ENCODE measurements around the gene ZC3H10.

GRCh38 chr12:56107242-56107641 lies 10.8 kb upstream of the ZC3H10 start:
- TF ChIP-seq EZH2 (IDR thresholded peaks at IDR 0.05): no peak
- TF ChIP-seq CTCF (IDR thresholded peaks at IDR 0.05 in 2 of 3, conservative IDR thresholded peaks at IDR 0.05 in 1 of 3; ENCODE audit: borderline replicate concordance in 1 of 3, insufficient read depth in 1 of 3, low read depth in 2 of 3, low read length in 2 of 3): no peak
- no peak for TF ChIP-seq POLR2A (IDR thresholded peaks at IDR 0.05; ENCODE audit: borderline replicate concordance, extremely low read depth, insufficient read depth, insufficient read length)
- TF ChIP-seq YY1 (IDR thresholded peaks at IDR 0.05; ENCODE audit: extremely low read depth, insufficient replicate concordance, low read depth, low read length): no peak
- TF ChIP-seq RAD21 (IDR thresholded peaks at IDR 0.05; ENCODE audit: low read depth): no peak
- TF ChIP-seq ZFX (IDR thresholded peaks at IDR 0.05): no peak
- no peak for TF ChIP-seq ZNF274 (IDR thresholded peaks at IDR 0.05; ENCODE audit: low read depth, low read length)
- no peak for TF ChIP-seq MAX (IDR thresholded peaks at IDR 0.05)
- no peak for TF ChIP-seq FOSL1 (IDR thresholded peaks at IDR 0.05; ENCODE audit: low read depth)
- no peak for TF ChIP-seq EZH2phosphoT487 (IDR thresholded peaks at IDR 0.05; ENCODE audit: borderline replicate concordance)
